Parathyroid adenoma (tissue), 2 donors: Measurements from ENCODE around the gene FNBP1.

Experiments used
- H2AFZ ChIP-seq: fragments of 300-600 bp; sonication (generic); one replicate; pipeline ENCODE4 v1.7.0; 2017; ENCODE audit warnings: antibody characterized with exemption, mild to moderate bottlenecking
- H3K27ac ChIP-seq: fragments of 300-600 bp; sonication (generic); one replicate; pipeline ENCODE4 v1.7.0; 2017
- H3K27me3 ChIP-seq: fragments of 300-600 bp; sonication (generic); one replicate; pipeline ENCODE4 v1.7.0; 2017; ENCODE audit warnings: low read length; ENCODE audit not compliant: control insufficient read depth, insufficient read depth
- H3K36me3 ChIP-seq: fragments of 300-600 bp; sonication (generic); one replicate; pipeline ENCODE4 v1.7.0; 2017; ENCODE audit warnings: low read length; ENCODE audit not compliant: control insufficient read depth, insufficient read depth
- H3K4me1 ChIP-seq: fragments of 300-600 bp; sonication (generic); one replicate; pipeline ENCODE4 v1.7.0; 2017; ENCODE audit warnings: control low read depth
- H3K4me2 ChIP-seq: fragments of 300-600 bp; sonication (generic); one replicate; pipeline ENCODE4 v1.7.0; 2017; ENCODE audit warnings: low read length
- H3K4me3 ChIP-seq: fragments of 300-600 bp; sonication (generic); one replicate; pipeline ENCODE4 v1.7.0; 2017; ENCODE audit warnings: low read depth, low read length
- H3K79me2 ChIP-seq: fragments of 300-600 bp; sonication (generic); one replicate; pipeline ENCODE4 v1.7.0; 2017; ENCODE audit warnings: control low read depth
- H3K9ac ChIP-seq: fragments of 300-600 bp; sonication (generic); one replicate; pipeline ENCODE4 v1.7.0; 2017; ENCODE audit warnings: mild to moderate bottlenecking
- H3K9me3 ChIP-seq: fragments of 300-600 bp; sonication (generic); one replicate; pipeline ENCODE4 v1.7.0; 2017; ENCODE audit warnings: low read length; ENCODE audit not compliant: control insufficient read depth
- CTCF ChIP-seq: fragments of 300-600 bp; sonication (generic); IDR thresholded peaks from one replicate; pipeline ENCODE4 v1.7.0; 2017; ENCODE audit warnings: antibody characterized with exemption, mild to moderate bottlenecking
- donor health status: primary hyperparathyroidism.

The FNBP1 gene

GRCh38 chr9:129889941-129890717, 152.9 kb downstream of the FNBP1 start:
- no peak for TF ChIP-seq CTCF
- H3K9ac ChIP-seq = no peak overlapping the region
- H3K9me3 ChIP-seq = no peaks in the 10 kb centered on the region
- H3K79me2 ChIP-seq = no peaks in the 10 kb centered on the region
- no peak overlapping the region for H3K27ac ChIP-seq
- H3K4me1 ChIP-seq = no peaks in the 10 kb centered on the region
- H3K4me3 ChIP-seq = no peak overlapping the region
- no peak overlapping the region for H2AFZ ChIP-seq
- H3K4me2 ChIP-seq = no peak overlapping the region
- H3K27me3 ChIP-seq = no peaks in the 10 kb centered on the region
- no peaks in the 10 kb centered on the region for H3K36me3 ChIP-seq

- no peaks in the 10 kb centered on the region for H3K79me2 ChIP-seq
- no peak overlapping the region for H3K4me3 ChIP-seq
- no peak for TF ChIP-seq CTCF
- H3K9ac ChIP-seq = no peak overlapping the region
- H3K36me3 ChIP-seq = no peaks in the 10 kb centered on the region
- H3K27ac ChIP-seq = no peak overlapping the region
- no peaks in the 10 kb centered on the region for H3K4me1 ChIP-seq
- H3K4me2 ChIP-seq = no peak overlapping the region
- no peaks in the 10 kb centered on the region for H3K27me3 ChIP-seq
- H3K9me3 ChIP-seq = no peaks in the 10 kb centered on the region
- H2AFZ ChIP-seq = no peak overlapping the region
Observed at GRCh38 chr9:129889122-129889940, 153.7 kb downstream of the FNBP1 start.

GRCh38 chr9:129888293-129889121, 154.5 kb downstream of the FNBP1 start:
- Histone ChIP-seq H3K4me1 (no peaks in the 10 kb centered on the region), H3K36me3 (no peaks in the 10 kb centered on the region), H3K9ac (no peak overlapping the region), H3K4me3 (no peak overlapping the region), H3K4me2 (no peak overlapping the region), H3K27me3 (no peaks in the 10 kb centered on the region), H3K79me2 (no peaks in the 10 kb centered on the region), H2AFZ (no peak overlapping the region), H3K27ac (peak overlapping the region; percentile 36), H3K9me3 (no peaks in the 10 kb centered on the region)
- no peak for TF ChIP-seq CTCF

- Histone ChIP-seq H3K4me1 (no peaks in the 10 kb centered on the region), H3K9me3 (no peaks in the 10 kb centered on the region), H3K27ac (peak overlapping the region; percentile 36), H3K27me3 (no peaks in the 10 kb centered on the region), H3K36me3 (no peaks in the 10 kb centered on the region), H2AFZ (no peak overlapping the region), H3K4me2 (no peak overlapping the region), H3K79me2 (no peaks in the 10 kb centered on the region), H3K9ac (no peak overlapping the region), H3K4me3 (no peak overlapping the region)
- no peak for TF ChIP-seq CTCF
Observed at GRCh38 chr9:129887334-129888292, 155.4 kb downstream of the FNBP1 start.
